HL-60 (cell line): Measurements from ENCODE around the gene CCDC92B.

Experiments used
- DNase-seq, 2 experiments: peaks; one replicate each; pipeline ENCODE4 v3.0.0-alpha.2; 2010 to 2020; ENCODE audit warnings: low read depth in 1 of 2, low spot score in 1 of 2
- H3K27ac ChIP-seq: fragments of 250-450 bp; sonication (Bioruptor Pico); replicated peaks from 2 replicates; pipeline ENCODE4 v1.5.1; 2020; ENCODE audit warnings: mild to moderate bottlenecking, moderate library complexity
- H3K27me3 ChIP-seq: fragments of 250-450 bp; sonication (Bioruptor Pico); 2 replicates; pipeline ENCODE4 v1.5.1; 2021; ENCODE audit warnings: mild to moderate bottlenecking, moderate library complexity; ENCODE audit not compliant: insufficient read depth, poor library complexity, severe bottlenecking
- H3K4me3 ChIP-seq: replicated peaks from 2 replicates; pipeline ENCODE4 v1.5.1; 2011; ENCODE audit warnings: mild to moderate bottlenecking, control low read depth, low read length; ENCODE audit not compliant: insufficient read depth
- GABPA ChIP-seq: IDR thresholded peaks from 2 replicates; pipeline ENCODE4 v1.6.1; 2012; ENCODE audit warnings: low read depth
- POLR2AphosphoS5 ChIP-seq: IDR thresholded peaks from 2 replicates; pipeline ENCODE4 v1.6.1; 2012; ENCODE audit warnings: low read depth
- SPI1 ChIP-seq: IDR thresholded peaks from 2 replicates; pipeline ENCODE4 v1.6.1; 2012; ENCODE audit warnings: low read depth, mild to moderate bottlenecking, borderline replicate concordance
- TF ChIP-seq, protein P1 (sequence below): IDR thresholded peaks from one replicate; pipeline ENCODE4 v1.5.1; 2011; ENCODE audit warnings: low read length, control low read depth, inconsistent platforms; ENCODE audit not compliant: insufficient read depth
- TF ChIP-seq, protein P2 (sequence below): IDR thresholded peaks from 2 replicates; pipeline ENCODE4 v1.6.1; 2012; ENCODE audit warnings: low read depth; ENCODE audit not compliant: insufficient replicate concordance

Gene CCDC92B

DNA sequence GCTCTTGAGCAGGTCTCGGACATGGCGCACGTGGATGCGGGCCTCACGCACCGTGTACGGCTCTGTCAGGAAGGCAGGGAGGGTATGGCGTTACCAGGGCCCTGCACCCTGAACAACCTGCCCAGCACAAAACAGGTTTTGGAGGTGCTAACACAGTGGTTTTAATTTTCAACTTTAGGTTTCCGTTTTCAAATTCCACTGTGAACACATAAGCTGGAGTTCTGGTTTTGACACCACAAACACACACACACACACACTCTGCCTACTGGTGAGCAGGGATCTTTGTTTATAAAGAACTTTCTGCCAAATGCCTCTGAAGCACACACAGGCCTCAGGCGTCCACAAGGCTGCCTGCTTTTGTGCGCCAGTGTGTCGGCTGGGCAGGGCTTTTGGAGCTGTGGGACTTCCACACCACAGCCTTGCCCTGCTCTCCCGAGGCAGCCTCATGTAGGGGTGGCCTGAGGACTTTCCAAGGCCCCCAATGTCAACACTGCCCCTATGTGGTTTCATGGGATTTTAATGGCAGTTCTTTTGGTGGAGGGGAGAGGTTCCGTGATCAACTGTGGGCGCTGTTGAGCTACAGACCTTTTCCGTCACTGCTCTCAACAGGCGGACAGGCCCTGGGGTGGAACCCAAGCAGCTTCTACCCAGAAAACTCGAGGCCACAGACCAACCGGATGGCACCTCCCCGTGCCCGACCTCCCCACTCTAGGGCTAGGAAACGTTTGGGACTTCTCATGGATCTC, 47.3 kb downstream of the CCDC92B start:
- Histone ChIP-seq H3K27me3 (no peaks in the 10 kb centered on the region), H3K4me3 (no peak overlapping the region), H3K27ac (no peak overlapping the region)
- no peak for TF ChIP-seq GABPA
- no peak for TF ChIP-seq POLR2AphosphoS5
- TF ChIP-seq, protein P1, sequence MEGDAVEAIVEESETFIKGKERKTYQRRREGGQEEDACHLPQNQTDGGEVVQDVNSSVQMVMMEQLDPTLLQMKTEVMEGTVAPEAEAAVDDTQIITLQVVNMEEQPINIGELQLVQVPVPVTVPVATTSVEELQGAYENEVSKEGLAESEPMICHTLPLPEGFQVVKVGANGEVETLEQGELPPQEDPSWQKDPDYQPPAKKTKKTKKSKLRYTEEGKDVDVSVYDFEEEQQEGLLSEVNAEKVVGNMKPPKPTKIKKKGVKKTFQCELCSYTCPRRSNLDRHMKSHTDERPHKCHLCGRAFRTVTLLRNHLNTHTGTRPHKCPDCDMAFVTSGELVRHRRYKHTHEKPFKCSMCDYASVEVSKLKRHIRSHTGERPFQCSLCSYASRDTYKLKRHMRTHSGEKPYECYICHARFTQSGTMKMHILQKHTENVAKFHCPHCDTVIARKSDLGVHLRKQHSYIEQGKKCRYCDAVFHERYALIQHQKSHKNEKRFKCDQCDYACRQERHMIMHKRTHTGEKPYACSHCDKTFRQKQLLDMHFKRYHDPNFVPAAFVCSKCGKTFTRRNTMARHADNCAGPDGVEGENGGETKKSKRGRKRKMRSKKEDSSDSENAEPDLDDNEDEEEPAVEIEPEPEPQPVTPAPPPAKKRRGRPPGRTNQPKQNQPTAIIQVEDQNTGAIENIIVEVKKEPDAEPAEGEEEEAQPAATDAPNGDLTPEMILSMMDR = no peak
- TF ChIP-seq, protein P2, sequence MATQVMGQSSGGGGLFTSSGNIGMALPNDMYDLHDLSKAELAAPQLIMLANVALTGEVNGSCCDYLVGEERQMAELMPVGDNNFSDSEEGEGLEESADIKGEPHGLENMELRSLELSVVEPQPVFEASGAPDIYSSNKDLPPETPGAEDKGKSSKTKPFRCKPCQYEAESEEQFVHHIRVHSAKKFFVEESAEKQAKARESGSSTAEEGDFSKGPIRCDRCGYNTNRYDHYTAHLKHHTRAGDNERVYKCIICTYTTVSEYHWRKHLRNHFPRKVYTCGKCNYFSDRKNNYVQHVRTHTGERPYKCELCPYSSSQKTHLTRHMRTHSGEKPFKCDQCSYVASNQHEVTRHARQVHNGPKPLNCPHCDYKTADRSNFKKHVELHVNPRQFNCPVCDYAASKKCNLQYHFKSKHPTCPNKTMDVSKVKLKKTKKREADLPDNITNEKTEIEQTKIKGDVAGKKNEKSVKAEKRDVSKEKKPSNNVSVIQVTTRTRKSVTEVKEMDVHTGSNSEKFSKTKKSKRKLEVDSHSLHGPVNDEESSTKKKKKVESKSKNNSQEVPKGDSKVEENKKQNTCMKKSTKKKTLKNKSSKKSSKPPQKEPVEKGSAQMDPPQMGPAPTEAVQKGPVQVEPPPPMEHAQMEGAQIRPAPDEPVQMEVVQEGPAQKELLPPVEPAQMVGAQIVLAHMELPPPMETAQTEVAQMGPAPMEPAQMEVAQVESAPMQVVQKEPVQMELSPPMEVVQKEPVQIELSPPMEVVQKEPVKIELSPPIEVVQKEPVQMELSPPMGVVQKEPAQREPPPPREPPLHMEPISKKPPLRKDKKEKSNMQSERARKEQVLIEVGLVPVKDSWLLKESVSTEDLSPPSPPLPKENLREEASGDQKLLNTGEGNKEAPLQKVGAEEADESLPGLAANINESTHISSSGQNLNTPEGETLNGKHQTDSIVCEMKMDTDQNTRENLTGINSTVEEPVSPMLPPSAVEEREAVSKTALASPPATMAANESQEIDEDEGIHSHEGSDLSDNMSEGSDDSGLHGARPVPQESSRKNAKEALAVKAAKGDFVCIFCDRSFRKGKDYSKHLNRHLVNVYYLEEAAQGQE = no peak
- TF ChIP-seq SPI1 = no peak
- no peak for DNase-seq

DNA sequence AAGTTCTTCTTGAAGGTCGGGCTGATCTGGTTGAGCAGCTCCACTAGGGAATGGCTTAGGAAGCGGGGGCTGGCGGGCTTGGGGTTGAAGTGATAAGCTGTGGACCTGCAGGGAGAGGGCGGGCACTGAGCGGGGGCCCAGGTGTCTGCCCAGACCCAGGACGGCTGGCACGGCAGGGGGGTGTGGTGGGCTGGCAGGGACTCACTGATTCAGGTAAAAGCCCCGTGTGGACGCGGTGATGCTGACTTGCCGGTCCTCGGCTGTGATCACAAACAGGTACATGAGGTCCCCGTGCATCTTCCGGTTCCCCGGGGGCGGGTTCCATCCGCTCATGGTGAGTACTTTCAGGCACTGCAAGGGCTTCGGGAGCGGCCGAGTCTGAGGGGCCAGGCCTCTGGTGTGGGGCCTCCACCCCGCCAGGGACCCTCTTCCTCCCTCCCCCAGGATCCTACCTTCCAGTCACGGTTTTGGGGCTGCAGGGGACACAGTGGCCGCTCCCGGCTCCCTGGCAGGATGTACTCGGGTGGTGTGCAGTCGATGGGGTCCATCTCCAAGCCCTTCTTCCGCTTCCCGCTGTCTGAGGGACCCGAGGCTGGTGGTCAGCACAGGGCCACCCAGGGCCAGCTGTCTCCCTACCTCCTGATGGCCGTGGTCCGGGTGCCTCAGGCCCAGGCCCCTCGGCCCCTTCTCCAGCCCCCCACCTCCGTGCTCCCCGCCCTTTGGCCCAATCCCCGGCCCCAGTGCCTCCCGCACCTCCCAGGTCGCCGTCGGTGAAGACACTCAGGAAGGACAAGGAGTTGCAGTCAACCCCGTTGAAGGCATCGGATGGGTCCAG, 48.1 kb downstream of the CCDC92B start:
- H3K27me3 ChIP-seq = no peaks in the 10 kb centered on the region
- no peak overlapping the region for H3K4me3 ChIP-seq
- DNase-seq = no peak
- H3K27ac ChIP-seq = no peak overlapping the region
- TF ChIP-seq, protein P2 = no peak
- TF ChIP-seq POLR2AphosphoS5 (no peak), SPI1 (no peak), GABPA (no peak)
- TF ChIP-seq, protein P1 = no peak

DNA sequence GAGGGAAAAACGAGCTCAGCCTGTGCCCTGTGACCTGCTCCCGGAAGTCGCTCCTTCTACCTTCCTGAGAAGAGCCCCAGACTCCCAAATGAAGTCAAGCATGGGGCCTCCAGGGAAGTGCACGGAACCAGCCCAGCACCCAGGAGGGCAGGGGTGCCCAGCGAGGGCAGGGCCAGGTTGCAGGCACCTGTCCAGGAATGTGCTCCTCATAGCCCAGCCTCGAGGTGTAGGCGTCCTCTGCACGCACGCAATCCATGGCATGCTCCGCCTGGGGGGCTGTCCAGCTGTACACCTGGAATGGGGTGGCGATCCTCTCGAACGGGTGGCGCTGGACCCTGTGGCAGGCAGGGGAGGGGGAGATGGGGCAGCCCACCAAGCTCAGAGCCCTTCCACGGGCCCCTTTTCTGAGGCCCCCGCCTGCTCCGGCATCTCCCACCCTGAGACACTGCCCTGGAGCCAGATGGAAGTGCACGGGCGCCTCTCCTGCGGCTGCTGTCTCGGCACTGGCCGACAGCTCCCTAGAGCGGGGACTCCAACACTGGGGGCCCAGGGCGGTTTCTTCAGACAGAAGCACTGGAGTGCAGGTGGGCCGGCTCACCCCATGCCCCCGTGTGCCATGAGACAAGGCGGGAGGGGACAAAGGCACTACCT, 48.8 kb downstream of the CCDC92B start:
- no peak for TF ChIP-seq GABPA
- TF ChIP-seq, protein P2 = no peak
- no peak for TF ChIP-seq POLR2AphosphoS5
- no peak for TF ChIP-seq SPI1
- TF ChIP-seq, protein P1 = no peak
- Histone ChIP-seq H3K27me3 (no peaks in the 10 kb centered on the region), H3K4me3 (no peak overlapping the region), H3K27ac (no peak overlapping the region)
- no peak for DNase-seq
